ENCODE results near the gene PTPN22. TPM values are rescaled to one million over a fixed set of nuclear protein-coding genes. Genes with fewer than 3 reads are reported as not detected.

PTPN22 gene
- total RNA-seq, 1 donor from 2014 or later = not detected

DNA sequence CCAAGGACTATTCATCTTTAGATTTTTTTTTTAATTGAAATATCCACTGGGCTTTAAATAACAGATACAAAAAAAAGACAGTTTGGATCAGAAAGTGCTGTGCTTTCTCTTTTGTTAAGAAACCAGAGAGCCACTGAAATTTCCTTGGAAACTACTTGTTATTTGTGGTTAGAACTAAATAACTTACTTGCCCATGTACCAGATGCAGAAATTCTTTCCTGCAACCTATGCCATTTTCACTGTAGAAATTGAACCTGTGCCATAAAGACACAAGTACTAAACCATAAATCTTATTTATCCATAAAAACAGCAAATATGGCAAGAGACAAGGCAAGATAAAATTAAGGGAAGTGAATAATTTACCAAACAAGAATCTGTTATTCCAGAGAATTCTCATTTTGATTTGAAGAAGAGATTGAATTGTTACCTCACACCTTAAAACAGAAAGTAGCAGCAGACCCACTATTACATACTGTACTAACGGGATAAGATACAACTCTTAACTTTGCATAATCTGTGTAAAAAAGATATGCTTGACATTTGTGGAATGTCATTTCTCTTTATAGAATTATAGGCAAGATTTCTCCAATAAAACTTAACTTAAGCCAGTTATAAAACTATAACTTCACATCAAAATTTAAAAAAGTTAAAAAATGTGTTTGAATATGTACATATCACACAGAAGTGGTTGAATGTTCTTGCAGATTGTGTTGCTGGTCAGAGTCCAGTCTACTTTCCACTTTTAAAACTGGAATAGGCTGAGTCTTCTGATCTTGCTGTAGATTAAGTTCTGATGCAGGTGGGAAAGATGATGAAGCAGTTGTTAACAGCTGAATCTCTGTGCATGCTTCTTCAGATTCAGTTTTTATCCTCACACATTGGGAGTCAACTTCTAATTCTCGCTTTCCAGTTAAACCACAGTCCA, 105.9 kb downstream of the PTPN22 start:
- Mint-ChIP-seq H3K36me3 (ENCODE audit: insufficient read depth) (peaks cover 6% of the 10 kb centered on the region), H3K4me1 (ENCODE audit: low read depth) (peaks cover 13% of the 10 kb centered on the region), H3K4me3 (ENCODE audit: low read depth) (no peak overlapping the region), H3K9me3 (ENCODE audit: low read depth) (no peaks in the 10 kb centered on the region), H3K27me3 (no peaks in the 10 kb centered on the region), H3K27ac (no peak overlapping the region)
- TF ChIP-seq, protein P1, sequence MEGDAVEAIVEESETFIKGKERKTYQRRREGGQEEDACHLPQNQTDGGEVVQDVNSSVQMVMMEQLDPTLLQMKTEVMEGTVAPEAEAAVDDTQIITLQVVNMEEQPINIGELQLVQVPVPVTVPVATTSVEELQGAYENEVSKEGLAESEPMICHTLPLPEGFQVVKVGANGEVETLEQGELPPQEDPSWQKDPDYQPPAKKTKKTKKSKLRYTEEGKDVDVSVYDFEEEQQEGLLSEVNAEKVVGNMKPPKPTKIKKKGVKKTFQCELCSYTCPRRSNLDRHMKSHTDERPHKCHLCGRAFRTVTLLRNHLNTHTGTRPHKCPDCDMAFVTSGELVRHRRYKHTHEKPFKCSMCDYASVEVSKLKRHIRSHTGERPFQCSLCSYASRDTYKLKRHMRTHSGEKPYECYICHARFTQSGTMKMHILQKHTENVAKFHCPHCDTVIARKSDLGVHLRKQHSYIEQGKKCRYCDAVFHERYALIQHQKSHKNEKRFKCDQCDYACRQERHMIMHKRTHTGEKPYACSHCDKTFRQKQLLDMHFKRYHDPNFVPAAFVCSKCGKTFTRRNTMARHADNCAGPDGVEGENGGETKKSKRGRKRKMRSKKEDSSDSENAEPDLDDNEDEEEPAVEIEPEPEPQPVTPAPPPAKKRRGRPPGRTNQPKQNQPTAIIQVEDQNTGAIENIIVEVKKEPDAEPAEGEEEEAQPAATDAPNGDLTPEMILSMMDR (IDR thresholded peaks at IDR 0.05; ENCODE audit: unreplicated experiment) = no peak
- DNase-seq (ENCODE audit: low spot score, unreplicated experiment) = no peak

Other genes with a start within 250 kb of the PTPN22 start
- gene PHTF1, start 112.2 kb downstream of the PTPN22 start, total RNA-seq = 51.3 and 51.9 TPM in 2 replicates
- 25.9 and 29.1 TPM in 2 replicates for gene RSBN1, start 59.2 kb downstream of the PTPN22 start, total RNA-seq
- 0.16 and 0.67 TPM in 2 replicates for gene BCL2L15, start 15.9 kb upstream of the PTPN22 start, total RNA-seq
- 20.2 and 23.4 TPM in 2 replicates for gene AP4B1, start 33.1 kb upstream of the PTPN22 start, total RNA-seq
- 9.9 and 10.2 TPM in 2 replicates for gene DCLRE1B, start 33.6 kb upstream of the PTPN22 start, total RNA-seq
- 52.4 and 54.2 TPM in 2 replicates for gene HIPK1, start 57.6 kb upstream of the PTPN22 start, total RNA-seq
- gene OLFML3, start 107.8 kb upstream of the PTPN22 start, total RNA-seq = 12.9 and 14.7 TPM in 2 replicates